GM23338 (cell line): ENCODE results near the gene CYP3A7. TPM values are rescaled to one million over a fixed set of nuclear protein-coding genes. Genes with fewer than 3 reads are reported as not detected.
"Not testable (repeated sequence)": the region's sequence is repeated elsewhere in the genome, so short reads cannot be mapped to it uniquely, and the experiment has no call there.

Source experiments
- ATAC-seq: fragments of 200-7000 bp; cut with Tn5 transposase; 3 replicates; pipeline ENCODE4 v1.9.1; 2020
- DNase-seq: peaks from one replicate; pipeline ENCODE4 v3.0.0-alpha.2; 2015; ENCODE audit warnings: low spot score
- H2AFZ ChIP-seq: fragments of 200-600 bp; sonication (generic); 2 replicates; pipeline ENCODE4 v1.8.0; 2016; ENCODE audit warnings: antibody characterized with exemption, mild to moderate bottlenecking, moderate library complexity
- H3F3A ChIP-seq: fragments of 200-600 bp; sonication (generic); replicated peaks from 2 replicates; pipeline ENCODE4 v1.8.0; 2017; ENCODE audit warnings: antibody characterized with exemption, mixed run types, low read depth
- H3K27ac ChIP-seq: fragments of 200-600 bp; sonication (generic); 2 replicates; pipeline ENCODE4 v1.6.1; 2016; ENCODE audit warnings: low read depth
- H3K27me3 ChIP-seq: fragments of 200-600 bp; sonication (generic); 2 replicates; pipeline ENCODE4 v1.8.0; 2016; ENCODE audit warnings: mild to moderate bottlenecking, mixed run types, moderate library complexity; ENCODE audit not compliant: insufficient read depth
- H3K36me3 ChIP-seq: fragments of 200-600 bp; sonication (generic); 2 replicates; pipeline ENCODE4 v1.8.0; 2016; ENCODE audit warnings: mild to moderate bottlenecking; ENCODE audit not compliant: insufficient read depth
- H3K4me1 ChIP-seq: fragments of 200-600 bp; sonication (generic); 2 replicates; pipeline ENCODE4 v1.8.0; 2016; ENCODE audit warnings: mild to moderate bottlenecking, moderate library complexity; ENCODE audit not compliant: insufficient read depth
- H3K4me2 ChIP-seq: fragments of 200-600 bp; sonication (generic); 2 replicates; pipeline ENCODE4 v1.7.1; 2017; ENCODE audit warnings: mixed run types
- H3K4me3 ChIP-seq: fragments of 200-600 bp; sonication (generic); 2 replicates; pipeline ENCODE4 v1.6.1; 2016; ENCODE audit warnings: mixed run types
- H3K79me2 ChIP-seq: fragments of 200-600 bp; sonication (generic); replicated peaks from 2 replicates; pipeline ENCODE4 v1.8.0; 2017; ENCODE audit warnings: mild to moderate bottlenecking; ENCODE audit not compliant: insufficient read depth
- H3K9me2 ChIP-seq: fragments of 200-600 bp; sonication (generic); 2 replicates; pipeline ENCODE4 v1.8.0; 2017; ENCODE audit not compliant: insufficient read depth
- H4K20me1 ChIP-seq: fragments of 200-600 bp; sonication (generic); replicated peaks from 2 replicates; pipeline ENCODE4 v1.8.0; 2017; ENCODE audit warnings: mild to moderate bottlenecking; ENCODE audit not compliant: insufficient read depth
- H3K27ac Mint-ChIP-seq: 2 replicates; pipeline ENCODE4 v1.8.0; 2020; ENCODE audit warnings: inconsistent platforms, mild to moderate bottlenecking, moderate library complexity, mixed read lengths
- H3K27me3 Mint-ChIP-seq: 3 replicates; pipeline ENCODE4 v1.8.0; 2022; ENCODE audit warnings: low read depth, mild to moderate bottlenecking, moderate library complexity, mixed read lengths, inconsistent platforms; ENCODE audit not compliant: insufficient read depth, poor library complexity
- H3K36me3 Mint-ChIP-seq: 3 replicates; pipeline ENCODE4 v1.8.0; 2021; ENCODE audit warnings: low read depth, mild to moderate bottlenecking, inconsistent platforms, moderate library complexity, mixed read lengths
- H3K4me1 Mint-ChIP-seq: 3 replicates; pipeline ENCODE4 v1.8.0; 2020; ENCODE audit warnings: mild to moderate bottlenecking, inconsistent platforms, mixed read lengths
- H3K4me3 Mint-ChIP-seq: 3 replicates; pipeline ENCODE4 v1.8.0; 2021; ENCODE audit warnings: moderate library complexity, mild to moderate bottlenecking, inconsistent platforms, mixed read lengths
- H3K9me3 Mint-ChIP-seq: 3 replicates; pipeline ENCODE4 v1.8.0; 2020; ENCODE audit warnings: moderate library complexity, mild to moderate bottlenecking, inconsistent platforms, mixed read lengths
- EZH2 ChIP-seq: fragments of 200-600 bp; sonication (generic); IDR thresholded peaks from one replicate; pipeline ENCODE4 v1.8.0; 2017; ENCODE audit warnings: antibody characterized with exemption, mild to moderate bottlenecking, low read depth; ENCODE audit not compliant: unreplicated experiment
- REST ChIP-seq: IDR thresholded peaks from one replicate; pipeline ENCODE4 v1.6.1; 2018; ENCODE audit warnings: antibody characterized with exemption; ENCODE audit not compliant: unreplicated experiment
- STAT1 ChIP-seq: IDR thresholded peaks from one replicate; pipeline ENCODE4 v1.6.1; 2016; ENCODE audit warnings: antibody characterized with exemption; ENCODE audit not compliant: unreplicated experiment
- polyA plus RNA-seq: library from polyadenylated mRNA; unstranded; fragments of >200 nt; fragmentation: Nextera tagmentation; extraction: Ambion mirVana; gene quantifications from 2 replicates; pipeline ENCODE4 v1.2.1, GENCODE V29; 2016
- small RNA-seq: library from RNA; depleted of rRNA; stranded (forward); fragments of <200 nt; gene quantifications from one replicate; pipeline ENCODE3, GENCODE V24; 2014; ENCODE audit warnings: low replicate concordance
- total RNA-seq: library from RNA; depleted of rRNA; stranded (reverse); fragments of >200 nt; shearing (Covaris generic); gene quantifications from 2 replicates; pipeline ENCODE4 v1.2.3, GENCODE V29; 2014; rRNA removed

CYP3A7 gene
- total and polyA plus RNA-seq, 2 experiments from 2014 or later = 0.19 TPM; not detected in 1

- TF ChIP-seq REST (no peak), EZH2 (no peak)
Measured at GRCh38 chr7:99666013-99666395, 69.0 kb downstream of the CYP3A7 start (continued).

GRCh38 chr7:99665312-99666012 lies 69.5 kb downstream of the CYP3A7 start:
- Histone ChIP-seq H3K4me2 (no peak overlapping the region), H3K4me3 (no peak overlapping the region), H3K79me2 (no peaks in the 10 kb centered on the region), H3K36me3 (no peaks in the 10 kb centered on the region), H3K4me1 (no peaks in the 10 kb centered on the region), H3K27ac (no peak overlapping the region), H2AFZ (no peak overlapping the region), H3K9me2 (no peaks in the 10 kb centered on the region), H3K27me3 (no peaks in the 10 kb centered on the region), H3F3A (no peaks in the 10 kb centered on the region), H4K20me1 (no peaks in the 10 kb centered on the region)
- no peak for TF ChIP-seq STAT1
- Mint-ChIP-seq H3K27me3 (no peaks in the 10 kb centered on the region), H3K27ac (no peak overlapping the region), H3K9me3 (peaks cover 6% of the 10 kb centered on the region), H3K36me3 (peaks cover 9% of the 10 kb centered on the region), H3K4me1 (peaks cover 3% of the 10 kb centered on the region; the same call in 2 of the 3 replicates), H3K4me3 (no peak overlapping the region)
- no peak for ATAC-seq
- no peak for DNase-seq

- not testable (repeated sequence) for DNase-seq, H3K4me1 ChIP-seq, H2AFZ ChIP-seq, H3K4me1 Mint-ChIP-seq, H3F3A ChIP-seq, H3K27me3 ChIP-seq, H3K4me2 ChIP-seq, ATAC-seq, H3K79me2 ChIP-seq, H3K27me3 Mint-ChIP-seq, H3K4me3 Mint-ChIP-seq, H4K20me1 ChIP-seq, H3K27ac ChIP-seq, H3K9me2 ChIP-seq, H3K36me3 ChIP-seq, H3K4me3 ChIP-seq, H3K27ac Mint-ChIP-seq
- H3K9me3 Mint-ChIP-seq = peaks cover 41% of the 10 kb centered on the region
- peaks cover 34% of the 10 kb centered on the region for H3K36me3 Mint-ChIP-seq
Measured at GRCh38 chr7:99657879-99658278, 77.1 kb downstream of the CYP3A7 start.

Small RNAs within 50 kb of the gene (small RNA-seq; reads per million reads assigned to genes)
- gene CYP3A51P (not detected), gene CYP3A7-CYP3A51P (not detected)

Other genes starting within 250 kb of the CYP3A7 start
- 26.9 and 29.2 TPM in 2 replicates for gene ZNF394, start 234.9 kb downstream of the CYP3A7 start, total RNA-seq
- 11.4 and 12.6 TPM in 2 replicates for gene ZNF394, start 234.9 kb downstream of the CYP3A7 start, polyA plus RNA-seq
- gene ZKSCAN5, start 230.5 kb downstream of the CYP3A7 start, total RNA-seq = 10.2 and 13.4 TPM in 2 replicates
- 4.6 and 4.9 TPM in 2 replicates for gene ZKSCAN5, start 230.5 kb downstream of the CYP3A7 start, polyA plus RNA-seq
- gene FAM200A, start 183.1 kb downstream of the CYP3A7 start, total RNA-seq = 7.9 and 10.2 TPM in 2 replicates
- 4.9 and 7.7 TPM in 2 replicates for gene FAM200A, start 183.1 kb downstream of the CYP3A7 start, polyA plus RNA-seq
- gene ZNF655, start 176.6 kb downstream of the CYP3A7 start, total RNA-seq = 55.8 and 61.3 TPM in 2 replicates
- 20.6 and 21.7 TPM in 2 replicates for gene ZNF655, start 176.6 kb downstream of the CYP3A7 start, polyA plus RNA-seq
- gene TMEM225B, start 136.9 kb downstream of the CYP3A7 start, total RNA-seq = not detected in 2 replicates
- 0.45 and 0.50 TPM in 2 replicates for gene TMEM225B, start 136.9 kb downstream of the CYP3A7 start, polyA plus RNA-seq
- gene ZSCAN25, start 118.2 kb downstream of the CYP3A7 start, total RNA-seq = 10.0 and 17.5 TPM in 2 replicates
- 4.8 and 5.8 TPM in 2 replicates for gene ZSCAN25, start 118.2 kb downstream of the CYP3A7 start, polyA plus RNA-seq
- not detected in 2 replicates for gene CYP3A5, start 55.2 kb downstream of the CYP3A7 start, total RNA-seq
- gene CYP3A5, start 55.2 kb downstream of the CYP3A7 start, polyA plus RNA-seq = 1.1 and 1.2 TPM in 2 replicates
- gene CYP3A4, start 49.0 kb upstream of the CYP3A7 start, total RNA-seq = not detected in 2 replicates
- not detected in 2 replicates for gene CYP3A4, start 49.0 kb upstream of the CYP3A7 start, polyA plus RNA-seq
- gene CYP3A43, start 92.8 kb upstream of the CYP3A7 start, total RNA-seq = not detected in 2 replicates
- 0.17 TPM in 1 of 2 replicates, not detected in the other for gene CYP3A43, start 92.8 kb upstream of the CYP3A7 start, polyA plus RNA-seq
- gene OR2AE1, start 141.8 kb upstream of the CYP3A7 start, total RNA-seq = not detected in 2 replicates
- gene OR2AE1, start 141.8 kb upstream of the CYP3A7 start, polyA plus RNA-seq = not detected in 2 replicates
- gene TRIM4, start 184.3 kb upstream of the CYP3A7 start, total RNA-seq = 9.1 and 13.7 TPM in 2 replicates
- gene TRIM4, start 184.3 kb upstream of the CYP3A7 start, polyA plus RNA-seq = 5.0 and 5.5 TPM in 2 replicates
- gene GJC3, start 194.4 kb upstream of the CYP3A7 start, total RNA-seq = 0.23 and 0.56 TPM in 2 replicates
- gene GJC3, start 194.4 kb upstream of the CYP3A7 start, polyA plus RNA-seq = 3.1 and 3.8 TPM in 2 replicates
- 0.17 TPM in 1 of 2 replicates, not detected in the other for gene AZGP1, start 240.8 kb upstream of the CYP3A7 start, total RNA-seq
- gene AZGP1, start 240.8 kb upstream of the CYP3A7 start, polyA plus RNA-seq = 1.3 TPM in 1 of 2 replicates, not detected in the other